Spleen (tissue), 11 donors: ENCODE results near the gene ADAM10. TPM values are rescaled to one million over a fixed set of nuclear protein-coding genes. Genes with fewer than 3 reads are reported as not detected.
"Not testable (repeated sequence)": the region's sequence is repeated elsewhere in the genome, so short reads cannot be mapped to it uniquely, and the experiment has no call there.

Experiments
- DNase-seq: peaks from one replicate; pipeline ENCODE4 v3.0.0-alpha.2; 2020
- H3K27ac ChIP-seq, 8 donors: fragments of 200-600 bp; sonication (generic) in 7 of 8; 1 replicate in 4 of 8; 2 replicates in 4 of 8; pipeline versions ENCODE4 v1.5.0 to v1.8.0; 2016 to 2021; ENCODE audit warnings: inconsistent platforms in 4 of 8, mild to moderate bottlenecking in 4 of 8, moderate library complexity in 1 of 8
- H3K27me3 ChIP-seq, 7 donors: fragments of 200-600 bp; sonication (generic) in 6 of 7; replicated peaks in 1 of 7; 1 replicate in 4 of 7; 2 replicates in 3 of 7; pipeline versions ENCODE4 v1.5.0 to v1.8.0; 2016 to 2021; ENCODE audit warnings: inconsistent platforms in 3 of 7, mild to moderate bottlenecking in 1 of 7
- H3K36me3 ChIP-seq, 6 donors: fragments of 200-600 bp; sonication (generic) in 5 of 6; 1 replicate in 4 of 6; 2 replicates in 2 of 6; pipeline versions ENCODE4 v1.5.0 to v1.8.0; 2016 to 2021; ENCODE audit warnings: inconsistent platforms in 2 of 6
- H3K4me1 ChIP-seq, 6 donors: fragments of 200-600 bp; sonication (generic) in 5 of 6; 1 replicate in 3 of 6; 2 replicates in 3 of 6; pipeline versions ENCODE4 v1.5.0 to v1.8.0; 2016 to 2021; ENCODE audit warnings: inconsistent platforms in 3 of 6
- H3K4me3 ChIP-seq, 8 donors: fragments of 200-600 bp; sonication (generic) in 7 of 8; 1 replicate in 4 of 8; 2 replicates in 4 of 8; pipeline versions ENCODE4 v1.5.0 to v1.8.0; 2016 to 2021; ENCODE audit warnings: inconsistent platforms in 4 of 8, mild to moderate bottlenecking in 4 of 8, moderate library complexity in 2 of 8
- H3K9me3 ChIP-seq, 8 donors: fragments of 200-600 bp; sonication (generic) in 7 of 8; 1 replicate in 4 of 8; 2 replicates in 4 of 8; pipeline versions ENCODE4 v1.5.0 to v1.8.0; 2016 to 2021; ENCODE audit warnings: inconsistent platforms in 4 of 8
- POLR2A ChIP-seq, 3 donors: fragments of 450-650 bp; IDR thresholded peaks; one replicate each; pipeline ENCODE4 v1.5.1; 2017; ENCODE audit warnings: antibody characterized with exemption in 3 of 3, mild to moderate bottlenecking in 1 of 3
- POLR2AphosphoS5 ChIP-seq, 3 donors: sonication (generic); formaldehyde crosslinking; IDR thresholded peaks; one replicate each; pipeline ENCODE4 v1.5.1; 2017; ENCODE audit warnings: antibody characterized with exemption in 3 of 3
- WGBS, 5 donors: extraction: QIAGEN DNeasy Blood & Tissue Kit in 3 of 5; methylation state at CpG; one replicate each; pipeline versions ENCODE4 v1.1.5 to v1.1.7; 2013 to 2018; 5-methylcytosine and 5-hydroxymethylcytosine counted together
- intact Hi-C: fragments of 100-400 bp; cut with DNase I; formaldehyde crosslinking; loops from one replicate; pipeline ENCODE4 v1.15.0; 2023; ENCODE audit warnings: low total_unique reads
- polyA plus RNA-seq, 3 donors: library from polyadenylated mRNA; stranded (reverse); fragments of 200-250 nt; gene quantifications; one replicate each; pipeline ENCODE4 v1.2.1, GENCODE V29; 2013
- total RNA-seq, 7 donors: library from RNA; depleted of rRNA in 3 of 7; stranded (reverse); fragments of >200 nt in 3 of 7; fragmentation: NEBNext Ultra II Directional in 4 of 7; extraction: Animal tissue kit (Norgen Biotek cat#: 25700) in 4 of 7; gene quantifications; one replicate each; pipeline versions ENCODE4 v1.1.0 to v1.2.1, GENCODE V29; 2016 to 2021
- TF ChIP-seq, protein P1 (sequence below), 11 experiments: fragments of 200-600 bp in 7 of 11; fragments of 450-650 bp in 4 of 11; sonication (generic) in 4 of 11; IDR thresholded peaks in 8 of 11; conservative IDR thresholded peaks in 3 of 11; 1 replicate in 7 of 11; 2 replicates in 4 of 11; pipeline versions ENCODE4 v1.4.0 to v1.8.0; 2016 to 2021; ENCODE audit warnings: antibody characterized with exemption in 11 of 11, inconsistent platforms in 4 of 11, mild to moderate bottlenecking in 1 of 11
- donor health status: healthy with polysubstance abuse.
- donor health status: DM: no; HTN: no; CAD: no; lungs with moderate emphysema.
- donor health status: DM: no; HTN: no; CAD: no.
- donor health status: Bipolar disorder and iron deficiency.
- donor health status: healthy.
- donor health status: DM: no; HTN: no; CAD: no.
- donor health status: DM: yes; HTN: yes; CAD: no.

The ADAM10 gene
- total and polyA plus RNA-seq, 10 donors = 7.6 to 205 (median 123) TPM

DNA sequence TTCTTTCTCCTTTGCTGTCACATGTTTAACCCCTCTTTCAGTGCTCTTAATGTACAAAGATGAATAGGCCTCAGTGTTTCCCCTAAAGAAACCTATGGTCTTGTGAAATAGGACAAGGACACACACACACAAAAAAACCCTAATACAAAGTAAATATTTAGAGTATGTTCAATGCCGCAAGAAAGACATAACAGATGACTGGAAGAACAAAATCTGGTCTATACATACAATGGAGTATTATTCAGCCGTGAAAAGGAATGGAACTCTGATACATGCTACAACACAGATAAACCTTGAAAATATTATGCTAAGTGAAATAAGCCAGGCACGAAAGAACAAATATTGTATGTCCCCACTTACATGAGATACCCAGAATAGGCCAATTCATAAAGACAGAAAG lies 123.1 kb downstream of the ADAM10 start:
- H3K27ac ChIP-seq = peak overlapping the region in 4 of 8 donors; percentile 84 to 88 (median 86)
- 96 to 99% (median 97%) methylated on average over 3 of the region's 3 CpGs for WGBS, 5 donors

DNA sequence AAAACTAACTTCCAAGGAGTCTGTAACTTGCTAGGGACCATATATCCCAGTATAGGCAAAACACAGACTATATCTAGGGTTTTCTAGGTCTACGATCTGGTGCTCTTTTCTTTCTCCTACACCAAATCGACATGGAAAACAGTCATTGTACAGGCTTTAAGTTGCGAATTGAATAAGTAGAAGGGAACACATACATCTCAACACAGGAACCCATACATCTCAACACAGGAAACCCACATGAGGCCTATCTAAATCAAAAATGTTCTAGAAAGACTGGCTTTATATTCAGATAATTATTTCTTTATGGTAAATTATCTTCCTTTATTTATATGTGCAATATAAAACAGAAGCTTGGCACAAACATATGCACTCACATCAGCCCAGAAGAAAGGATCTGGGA lies 126.6 kb downstream of the ADAM10 start:
- 68 to 88% (median 78%) methylated on average over 3 of the region's 3 CpGs for WGBS, 5 donors

More for the DNA sequence above, 123.1 kb downstream of the ADAM10 start:
- Histone ChIP-seq H3K4me3 (no peak overlapping the region), H3K27me3 (no peaks in the 10 kb centered on the region), H3K9me3 (no peaks in the 10 kb centered on the region), H3K4me1 (peaks cover 19 to 69% (median 26%) of the 10 kb centered on the region in 6 donors), H3K36me3 (peaks cover 0 to 51% (median 13%) of the 10 kb centered on the region in 6 donors)
- intact Hi-C loops = no loop called here
- DNase-seq = no peak
- no peak for TF ChIP-seq POLR2AphosphoS5 (IDR thresholded peaks at IDR 0.05)
- TF ChIP-seq, protein P1, sequence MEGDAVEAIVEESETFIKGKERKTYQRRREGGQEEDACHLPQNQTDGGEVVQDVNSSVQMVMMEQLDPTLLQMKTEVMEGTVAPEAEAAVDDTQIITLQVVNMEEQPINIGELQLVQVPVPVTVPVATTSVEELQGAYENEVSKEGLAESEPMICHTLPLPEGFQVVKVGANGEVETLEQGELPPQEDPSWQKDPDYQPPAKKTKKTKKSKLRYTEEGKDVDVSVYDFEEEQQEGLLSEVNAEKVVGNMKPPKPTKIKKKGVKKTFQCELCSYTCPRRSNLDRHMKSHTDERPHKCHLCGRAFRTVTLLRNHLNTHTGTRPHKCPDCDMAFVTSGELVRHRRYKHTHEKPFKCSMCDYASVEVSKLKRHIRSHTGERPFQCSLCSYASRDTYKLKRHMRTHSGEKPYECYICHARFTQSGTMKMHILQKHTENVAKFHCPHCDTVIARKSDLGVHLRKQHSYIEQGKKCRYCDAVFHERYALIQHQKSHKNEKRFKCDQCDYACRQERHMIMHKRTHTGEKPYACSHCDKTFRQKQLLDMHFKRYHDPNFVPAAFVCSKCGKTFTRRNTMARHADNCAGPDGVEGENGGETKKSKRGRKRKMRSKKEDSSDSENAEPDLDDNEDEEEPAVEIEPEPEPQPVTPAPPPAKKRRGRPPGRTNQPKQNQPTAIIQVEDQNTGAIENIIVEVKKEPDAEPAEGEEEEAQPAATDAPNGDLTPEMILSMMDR (IDR thresholded peaks at IDR 0.05 in 8 of 11, conservative IDR thresholded peaks at IDR 0.05 in 3 of 11) = no peak
- no peak for TF ChIP-seq POLR2A (IDR thresholded peaks at IDR 0.05)

DNA sequence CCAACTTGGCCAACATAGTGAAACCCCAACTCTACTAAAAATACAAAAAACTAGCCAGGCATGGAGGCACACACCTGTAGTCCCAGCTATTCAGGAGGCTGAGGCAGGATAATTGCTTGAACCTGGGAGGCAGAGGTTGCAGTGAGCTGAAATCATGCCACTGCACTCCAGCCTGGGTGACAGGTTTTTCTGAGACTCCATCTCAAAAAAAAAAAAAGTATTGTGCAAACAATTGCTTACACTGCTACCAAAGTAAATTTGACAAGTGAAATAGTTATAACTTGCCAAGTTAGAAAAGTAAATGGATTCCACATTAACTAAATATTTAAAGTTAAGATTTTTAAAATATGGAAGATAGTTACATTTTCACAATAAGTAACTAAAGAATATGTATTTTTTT lies 129.2 kb downstream of the ADAM10 start:
- peaks cover 0 to 74% (median 23%) of the 10 kb centered on the region in 6 donors for H3K36me3 ChIP-seq
- intact Hi-C loops, DNase-seq: not testable (repeated sequence)

More for the DNA sequence above, 126.6 kb downstream of the ADAM10 start:
- intact Hi-C loops = no loop called here
- no peak for DNase-seq
- Histone ChIP-seq H3K27ac (peak overlapping the region in 3 of 8 donors; percentile 40 to 48 (median 42)), H3K4me1 (peaks cover 7 to 44% (median 9%) of the 10 kb centered on the region in 6 donors), H3K27me3 (no peaks in the 10 kb centered on the region), H3K36me3 (peaks cover 0 to 72% (median 24%) of the 10 kb centered on the region in 6 donors), H3K4me3 (no peak overlapping the region), H3K9me3 (peaks cover 0 to 7% (median 2%) of the 10 kb centered on the region in 8 donors)
- TF ChIP-seq POLR2A (IDR thresholded peaks at IDR 0.05) (no peak), POLR2AphosphoS5 (IDR thresholded peaks at IDR 0.05) (no peak)
- TF ChIP-seq, protein P1 (IDR thresholded peaks at IDR 0.05 in 8 of 11, conservative IDR thresholded peaks at IDR 0.05 in 3 of 11) = no peak

DNA sequence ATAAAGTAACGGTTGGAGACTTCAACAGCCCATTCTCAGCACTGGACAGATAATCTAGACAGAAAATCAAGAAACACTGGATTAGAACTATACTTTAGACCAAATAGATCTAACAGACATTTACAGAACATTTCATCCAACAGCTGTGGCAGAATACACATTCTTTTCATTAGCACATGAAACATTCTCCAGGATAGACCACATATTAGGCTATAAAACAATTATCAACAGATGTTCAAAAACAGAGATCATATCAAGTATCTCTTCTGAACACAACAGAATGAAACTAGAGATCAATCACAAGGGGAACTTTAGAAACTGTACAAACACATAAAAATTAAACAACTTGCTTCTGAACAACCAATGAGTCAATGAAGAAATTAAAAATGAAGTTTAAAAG lies 133.3 kb downstream of the ADAM10 start:
- TF ChIP-seq, protein P1 (IDR thresholded peaks at IDR 0.05 in 8 of 11, conservative IDR thresholded peaks at IDR 0.05 in 3 of 11) = no peak
- no peak for TF ChIP-seq POLR2AphosphoS5 (IDR thresholded peaks at IDR 0.05)
- no peak for TF ChIP-seq POLR2A (IDR thresholded peaks at IDR 0.05)
- 89 to 100% (median 96%) methylated on average over 1 of the region's 1 CpG for WGBS, 5 donors

More for the DNA sequence above, 129.2 kb downstream of the ADAM10 start:
- H3K27me3 ChIP-seq, H3K4me3 ChIP-seq, H3K27ac ChIP-seq: not testable (repeated sequence)
- H3K4me1 ChIP-seq = peaks cover 0 to 24% (median 0%) of the 10 kb centered on the region in 6 donors
- H3K9me3 ChIP-seq = peaks cover 0 to 26% (median 12%) of the 10 kb centered on the region in 8 donors

More for the DNA sequence above, 133.3 kb downstream of the ADAM10 start:
- intact Hi-C loops = no loop called here
- no peak overlapping the region for H3K4me3 ChIP-seq
- H3K4me1 ChIP-seq = peaks cover 0 to 4% (median 0%) of the 10 kb centered on the region in 6 donors
- H3K9me3 ChIP-seq = peaks cover 0 to 43% (median 31%) of the 10 kb centered on the region in 8 donors
- no peaks in the 10 kb centered on the region for H3K27me3 ChIP-seq
- DNase-seq = no peak
- no peak overlapping the region for H3K27ac ChIP-seq
- H3K36me3 ChIP-seq = peaks cover 0 to 93% (median 37%) of the 10 kb centered on the region in 6 donors
